ENCODE results near the gene AUTS2. TPM values are rescaled to one million over a fixed set of nuclear protein-coding genes. Genes with fewer than 3 reads are reported as not detected.

The AUTS2 gene
- total and polyA plus RNA-seq, 2 experiments from 2014 or later: 32.0 to 91.0 TPM

DNA sequence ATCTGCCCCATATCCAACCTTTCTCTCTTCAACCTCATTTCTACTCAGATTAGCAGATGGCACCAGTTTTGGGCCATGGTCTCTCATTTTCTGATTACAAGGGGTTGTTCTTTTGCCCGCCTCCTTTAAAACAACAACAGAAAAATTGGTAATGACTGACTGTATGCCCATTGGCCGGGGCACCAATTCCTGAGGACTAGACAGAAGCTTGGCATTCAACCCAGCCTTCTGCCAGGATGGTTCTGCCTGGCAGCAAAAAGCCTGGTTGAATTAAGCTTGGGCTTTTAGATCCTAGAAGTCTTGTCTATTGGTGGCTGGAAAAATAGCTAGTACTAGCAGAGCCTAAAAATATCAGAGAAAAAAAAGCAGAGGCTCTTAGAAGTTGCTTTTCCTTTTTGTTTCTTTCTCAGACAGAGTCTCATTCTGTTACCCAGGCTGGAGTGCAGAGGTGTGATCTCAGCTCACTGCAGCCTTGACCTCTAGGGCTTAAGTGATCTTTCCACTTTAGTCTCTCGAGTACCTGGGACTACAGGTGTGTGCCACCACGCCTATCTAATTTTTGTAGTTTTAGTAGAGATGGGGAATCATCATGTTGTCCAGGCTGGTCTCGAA lies 402.6 kb downstream of the AUTS2 start:
- TF ChIP-seq, protein P1, sequence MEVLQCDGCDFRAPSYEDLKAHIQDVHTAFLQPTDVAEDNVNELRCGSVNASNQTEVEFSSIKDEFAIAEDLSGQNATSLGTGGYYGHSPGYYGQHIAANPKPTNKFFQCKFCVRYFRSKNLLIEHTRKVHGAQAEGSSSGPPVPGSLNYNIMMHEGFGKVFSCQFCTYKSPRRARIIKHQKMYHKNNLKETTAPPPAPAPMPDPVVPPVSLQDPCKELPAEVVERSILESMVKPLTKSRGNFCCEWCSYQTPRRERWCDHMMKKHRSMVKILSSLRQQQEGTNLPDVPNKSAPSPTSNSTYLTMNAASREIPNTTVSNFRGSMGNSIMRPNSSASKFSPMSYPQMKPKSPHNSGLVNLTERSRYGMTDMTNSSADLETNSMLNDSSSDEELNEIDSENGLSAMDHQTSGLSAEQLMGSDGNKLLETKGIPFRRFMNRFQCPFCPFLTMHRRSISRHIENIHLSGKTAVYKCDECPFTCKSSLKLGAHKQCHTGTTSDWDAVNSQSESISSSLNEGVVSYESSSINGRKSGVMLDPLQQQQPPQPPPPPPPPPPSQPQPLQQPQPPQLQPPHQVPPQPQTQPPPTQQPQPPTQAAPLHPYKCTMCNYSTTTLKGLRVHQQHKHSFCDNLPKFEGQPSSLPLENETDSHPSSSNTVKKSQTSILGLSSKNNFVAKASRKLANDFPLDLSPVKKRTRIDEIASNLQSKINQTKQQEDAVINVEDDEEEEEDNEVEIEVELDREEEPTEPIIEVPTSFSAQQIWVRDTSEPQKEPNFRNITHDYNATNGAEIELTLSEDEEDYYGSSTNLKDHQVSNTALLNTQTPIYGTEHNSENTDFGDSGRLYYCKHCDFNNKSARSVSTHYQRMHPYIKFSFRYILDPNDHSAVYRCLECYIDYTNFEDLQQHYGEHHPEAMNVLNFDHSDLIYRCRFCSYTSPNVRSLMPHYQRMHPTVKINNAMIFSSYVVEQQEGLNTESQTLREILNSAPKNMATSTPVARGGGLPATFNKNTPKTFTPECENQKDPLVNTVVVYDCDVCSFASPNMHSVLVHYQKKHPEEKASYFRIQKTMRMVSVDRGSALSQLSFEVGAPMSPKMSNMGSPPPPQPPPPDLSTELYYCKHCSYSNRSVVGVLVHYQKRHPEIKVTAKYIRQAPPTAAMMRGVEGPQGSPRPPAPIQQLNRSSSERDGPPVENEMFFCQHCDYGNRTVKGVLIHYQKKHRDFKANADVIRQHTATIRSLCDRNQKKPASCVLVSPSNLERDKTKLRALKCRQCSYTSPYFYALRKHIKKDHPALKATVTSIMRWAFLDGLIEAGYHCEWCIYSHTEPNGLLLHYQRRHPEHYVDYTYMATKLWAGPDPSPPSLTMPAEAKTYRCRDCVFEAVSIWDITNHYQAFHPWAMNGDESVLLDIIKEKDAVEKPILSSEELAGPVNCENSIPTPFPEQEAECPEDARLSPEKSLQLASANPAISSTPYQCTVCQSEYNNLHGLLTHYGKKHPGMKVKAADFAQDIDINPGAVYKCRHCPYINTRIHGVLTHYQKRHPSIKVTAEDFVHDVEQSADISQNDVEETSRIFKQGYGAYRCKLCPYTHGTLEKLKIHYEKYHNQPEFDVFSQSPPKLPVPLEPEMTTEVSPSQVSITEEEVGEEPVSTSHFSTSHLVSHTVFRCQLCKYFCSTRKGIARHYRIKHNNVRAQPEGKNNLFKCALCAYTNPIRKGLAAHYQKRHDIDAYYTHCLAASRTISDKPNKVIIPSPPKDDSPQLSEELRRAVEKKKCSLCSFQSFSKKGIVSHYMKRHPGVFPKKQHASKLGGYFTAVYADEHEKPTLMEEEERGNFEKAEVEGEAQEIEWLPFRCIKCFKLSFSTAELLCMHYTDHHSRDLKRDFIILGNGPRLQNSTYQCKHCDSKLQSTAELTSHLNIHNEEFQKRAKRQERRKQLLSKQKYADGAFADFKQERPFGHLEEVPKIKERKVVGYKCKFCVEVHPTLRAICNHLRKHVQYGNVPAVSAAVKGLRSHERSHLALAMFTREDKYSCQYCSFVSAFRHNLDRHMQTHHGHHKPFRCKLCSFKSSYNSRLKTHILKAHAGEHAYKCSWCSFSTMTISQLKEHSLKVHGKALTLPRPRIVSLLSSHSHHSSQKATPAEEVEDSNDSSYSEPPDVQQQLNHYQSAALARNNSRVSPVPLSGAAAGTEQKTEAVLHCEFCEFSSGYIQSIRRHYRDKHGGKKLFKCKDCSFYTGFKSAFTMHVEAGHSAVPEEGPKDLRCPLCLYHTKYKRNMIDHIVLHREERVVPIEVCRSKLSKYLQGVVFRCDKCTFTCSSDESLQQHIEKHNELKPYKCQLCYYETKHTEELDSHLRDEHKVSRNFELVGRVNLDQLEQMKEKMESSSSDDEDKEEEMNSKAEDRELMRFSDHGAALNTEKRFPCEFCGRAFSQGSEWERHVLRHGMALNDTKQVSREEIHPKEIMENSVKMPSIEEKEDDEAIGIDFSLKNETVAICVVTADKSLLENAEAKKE (CRISPR knock-in tag; IDR thresholded peaks at IDR 0.05): no peak
- no peak for TF ChIP-seq EZH2phosphoT487 (IDR thresholded peaks at IDR 0.05; ENCODE audit: unreplicated experiment)
- TF ChIP-seq, protein P2, sequence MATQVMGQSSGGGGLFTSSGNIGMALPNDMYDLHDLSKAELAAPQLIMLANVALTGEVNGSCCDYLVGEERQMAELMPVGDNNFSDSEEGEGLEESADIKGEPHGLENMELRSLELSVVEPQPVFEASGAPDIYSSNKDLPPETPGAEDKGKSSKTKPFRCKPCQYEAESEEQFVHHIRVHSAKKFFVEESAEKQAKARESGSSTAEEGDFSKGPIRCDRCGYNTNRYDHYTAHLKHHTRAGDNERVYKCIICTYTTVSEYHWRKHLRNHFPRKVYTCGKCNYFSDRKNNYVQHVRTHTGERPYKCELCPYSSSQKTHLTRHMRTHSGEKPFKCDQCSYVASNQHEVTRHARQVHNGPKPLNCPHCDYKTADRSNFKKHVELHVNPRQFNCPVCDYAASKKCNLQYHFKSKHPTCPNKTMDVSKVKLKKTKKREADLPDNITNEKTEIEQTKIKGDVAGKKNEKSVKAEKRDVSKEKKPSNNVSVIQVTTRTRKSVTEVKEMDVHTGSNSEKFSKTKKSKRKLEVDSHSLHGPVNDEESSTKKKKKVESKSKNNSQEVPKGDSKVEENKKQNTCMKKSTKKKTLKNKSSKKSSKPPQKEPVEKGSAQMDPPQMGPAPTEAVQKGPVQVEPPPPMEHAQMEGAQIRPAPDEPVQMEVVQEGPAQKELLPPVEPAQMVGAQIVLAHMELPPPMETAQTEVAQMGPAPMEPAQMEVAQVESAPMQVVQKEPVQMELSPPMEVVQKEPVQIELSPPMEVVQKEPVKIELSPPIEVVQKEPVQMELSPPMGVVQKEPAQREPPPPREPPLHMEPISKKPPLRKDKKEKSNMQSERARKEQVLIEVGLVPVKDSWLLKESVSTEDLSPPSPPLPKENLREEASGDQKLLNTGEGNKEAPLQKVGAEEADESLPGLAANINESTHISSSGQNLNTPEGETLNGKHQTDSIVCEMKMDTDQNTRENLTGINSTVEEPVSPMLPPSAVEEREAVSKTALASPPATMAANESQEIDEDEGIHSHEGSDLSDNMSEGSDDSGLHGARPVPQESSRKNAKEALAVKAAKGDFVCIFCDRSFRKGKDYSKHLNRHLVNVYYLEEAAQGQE (IDR thresholded peaks at IDR 0.05; ENCODE audit: unreplicated experiment): no peak
- no peak overlapping the region for H3K27ac Mint-ChIP-seq
- H3K79me2 ChIP-seq (replicated peaks; ENCODE audit: insufficient read depth): no peaks in the 10 kb centered on the region
- no peaks in the 10 kb centered on the region for H3K9me2 ChIP-seq (ENCODE audit: insufficient read depth)
- no peak overlapping the region for H3K4me3 ChIP-seq
- H3K36me3 ChIP-seq (ENCODE audit: insufficient read depth): no peaks in the 10 kb centered on the region
- no peaks in the 10 kb centered on the region for H3K4me1 ChIP-seq (ENCODE audit: insufficient read depth)
- H3K4me1 Mint-ChIP-seq: peaks cover 4% of the 10 kb centered on the region
- H3K9me3 Mint-ChIP-seq: no peaks in the 10 kb centered on the region
- H3K36me3 Mint-ChIP-seq (ENCODE audit: low read depth): no peaks in the 10 kb centered on the region
- H3F3A ChIP-seq (replicated peaks; ENCODE audit: low read depth): no peaks in the 10 kb centered on the region
- H3K4me2 ChIP-seq: no peak overlapping the region
- DNase-seq (ENCODE audit: low spot score): no peak
- peaks cover 5% of the 10 kb centered on the region for H3K27me3 Mint-ChIP-seq (ENCODE audit: insufficient read depth, low read depth, poor library complexity)
- H4K20me1 ChIP-seq (replicated peaks; ENCODE audit: insufficient read depth): no peaks in the 10 kb centered on the region
- no peak overlapping the region for H2AFZ ChIP-seq
- no peak for ATAC-seq
- no peak overlapping the region for H3K4me3 Mint-ChIP-seq
- no peak overlapping the region for H3K27ac ChIP-seq (ENCODE audit: low read depth)
- no peaks in the 10 kb centered on the region for H3K27me3 ChIP-seq (ENCODE audit: insufficient read depth)

All from GM23338 (cell line).